ENCODE data around the gene PSMG2. TPM values are rescaled to one million over a fixed set of nuclear protein-coding genes. Genes with fewer than 3 reads are reported as not detected.

The PSMG2 gene
- total and polyA plus RNA-seq, 2 of the 13 experiments (the other 11 are each of a cell fraction or from before 2014, with no cell fraction given), result 53.4 to 94.8 TPM

DNA sequence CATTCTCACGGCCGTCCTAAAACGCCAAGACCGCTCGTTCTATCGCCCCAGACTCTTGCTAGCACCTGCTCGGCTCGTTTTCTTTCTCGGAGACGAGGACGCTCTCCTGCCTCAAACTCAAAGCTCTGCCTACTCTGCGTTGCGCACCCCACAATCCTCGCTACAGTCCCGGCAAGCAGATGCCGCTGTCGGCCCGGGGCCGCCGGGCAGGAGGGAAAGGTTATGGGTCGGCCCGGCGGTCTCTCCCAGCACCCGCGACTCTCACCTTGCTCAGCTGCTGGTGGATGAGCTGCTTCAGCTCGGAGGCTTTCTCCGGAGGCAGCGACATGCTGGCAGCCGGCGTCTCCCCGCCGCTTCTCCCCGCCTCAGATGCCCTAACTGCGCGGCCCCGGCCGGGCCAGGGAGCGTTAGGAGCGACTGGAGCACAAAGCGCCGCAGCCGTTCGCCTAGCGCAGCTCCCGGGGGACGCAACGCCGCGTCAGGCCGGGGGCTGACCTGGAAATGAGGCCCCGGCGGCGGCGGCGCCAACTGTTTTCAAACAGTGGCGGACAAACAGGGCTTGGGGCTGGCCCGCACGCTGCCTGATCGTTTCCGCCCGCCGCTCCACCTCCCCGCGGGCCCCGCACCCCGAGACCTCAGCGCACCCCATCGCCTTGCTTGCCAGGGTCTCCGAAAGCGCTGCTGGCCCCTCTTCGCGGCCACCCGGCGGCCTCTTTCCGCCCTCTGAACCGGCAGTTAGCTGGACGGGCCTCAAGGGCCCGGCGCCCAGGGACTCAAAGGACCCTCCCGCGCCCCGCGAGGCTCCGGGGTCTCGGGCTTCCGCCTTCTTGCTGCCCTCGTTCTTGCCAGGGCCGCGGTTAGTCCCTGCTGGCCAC, at the start of gene PSMG2, which contains the start of gene CEP76 (continued):
- TF ChIP-seq HDAC6 (IDR thresholded peaks at IDR 0.05; ENCODE audit: low read depth, low read length) (peak; percentile 96; the same call in 1 of the 2 replicates), SOX5 (CRISPR knock-in tag; IDR thresholded peaks at IDR 0.05; ENCODE audit: borderline replicate concordance) (no peak; the same call in 1 of the 2 replicates), ZBTB10 (CRISPR knock-in tag; IDR thresholded peaks at IDR 0.05; ENCODE audit: borderline replicate concordance) (0 out of 2 replicates have a peak, but pooled peaks have one; percentile 53), ZNF121 (CRISPR knock-in tag; IDR thresholded peaks at IDR 0.05) (peak; percentile 77), ZNF639 (CRISPR knock-in tag; conservative IDR thresholded peaks at IDR 0.05) (peak; percentile 29; the same call in 1 of the 2 replicates), PBX3 (CRISPR knock-in tag; IDR thresholded peaks at IDR 0.05; ENCODE audit: borderline replicate concordance) (0 out of 2 replicates have a peak, but pooled peaks have one; percentile 36), ZNF776 (CRISPR knock-in tag; IDR thresholded peaks at IDR 0.05) (no peak), ZNF713 (CRISPR knock-in tag; IDR thresholded peaks at IDR 0.05) (no peak)
- TF ChIP-seq, protein P1, sequence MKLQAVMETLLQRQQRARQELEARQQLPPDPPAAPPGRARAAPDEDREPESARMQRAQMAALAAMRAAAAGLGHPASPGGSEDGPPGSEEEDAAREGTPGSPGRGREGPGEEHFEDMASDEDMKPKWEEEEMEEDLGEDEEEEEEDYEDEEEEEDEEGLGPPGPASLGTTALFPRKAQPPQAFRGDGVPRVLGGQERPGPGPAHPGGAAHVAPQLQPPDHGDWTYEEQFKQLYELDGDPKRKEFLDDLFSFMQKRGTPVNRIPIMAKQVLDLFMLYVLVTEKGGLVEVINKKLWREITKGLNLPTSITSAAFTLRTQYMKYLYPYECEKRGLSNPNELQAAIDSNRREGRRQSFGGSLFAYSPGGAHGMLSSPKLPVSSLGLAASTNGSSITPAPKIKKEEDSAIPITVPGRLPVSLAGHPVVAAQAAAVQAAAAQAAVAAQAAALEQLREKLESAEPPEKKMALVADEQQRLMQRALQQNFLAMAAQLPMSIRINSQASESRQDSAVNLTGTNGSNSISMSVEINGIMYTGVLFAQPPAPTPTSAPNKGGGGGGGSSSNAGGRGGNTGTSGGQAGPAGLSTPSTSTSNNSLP (IDR thresholded peaks at IDR 0.05; ENCODE audit: low read depth, low read length), result no peak
- TF ChIP-seq, protein P2, sequence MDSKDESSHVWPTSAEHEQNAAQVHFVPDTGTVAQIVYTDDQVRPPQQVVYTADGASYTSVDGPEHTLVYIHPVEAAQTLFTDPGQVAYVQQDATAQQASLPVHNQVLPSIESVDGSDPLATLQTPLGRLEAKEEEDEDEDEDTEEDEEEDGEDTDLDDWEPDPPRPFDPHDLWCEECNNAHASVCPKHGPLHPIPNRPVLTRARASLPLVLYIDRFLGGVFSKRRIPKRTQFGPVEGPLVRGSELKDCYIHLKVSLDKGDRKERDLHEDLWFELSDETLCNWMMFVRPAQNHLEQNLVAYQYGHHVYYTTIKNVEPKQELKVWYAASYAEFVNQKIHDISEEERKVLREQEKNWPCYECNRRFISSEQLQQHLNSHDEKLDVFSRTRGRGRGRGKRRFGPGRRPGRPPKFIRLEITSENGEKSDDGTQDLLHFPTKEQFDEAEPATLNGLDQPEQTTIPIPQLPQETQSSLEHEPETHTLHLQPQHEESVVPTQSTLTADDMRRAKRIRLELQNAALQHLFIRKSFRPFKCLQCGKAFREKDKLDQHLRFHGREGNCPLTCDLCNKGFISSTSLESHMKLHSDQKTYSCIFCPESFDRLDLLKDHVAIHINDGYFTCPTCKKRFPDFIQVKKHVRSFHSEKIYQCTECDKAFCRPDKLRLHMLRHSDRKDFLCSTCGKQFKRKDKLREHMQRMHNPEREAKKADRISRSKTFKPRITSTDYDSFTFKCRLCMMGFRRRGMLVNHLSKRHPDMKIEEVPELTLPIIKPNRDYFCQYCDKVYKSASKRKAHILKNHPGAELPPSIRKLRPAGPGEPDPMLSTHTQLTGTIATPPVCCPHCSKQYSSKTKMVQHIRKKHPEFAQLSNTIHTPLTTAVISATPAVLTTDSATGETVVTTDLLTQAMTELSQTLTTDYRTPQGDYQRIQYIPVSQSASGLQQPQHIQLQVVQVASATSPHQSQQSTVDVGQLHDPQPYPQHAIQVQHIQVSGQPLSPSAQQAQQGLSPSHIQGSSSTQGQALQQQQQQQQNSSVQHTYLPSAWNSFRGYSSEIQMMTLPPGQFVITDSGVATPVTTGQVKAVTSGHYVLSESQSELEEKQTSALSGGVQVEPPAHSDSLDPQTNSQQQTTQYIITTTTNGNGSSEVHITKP (CRISPR knock-in tag; IDR thresholded peaks at IDR 0.05; ENCODE audit: low read depth), result no peak
- TF ChIP-seq, protein P3, sequence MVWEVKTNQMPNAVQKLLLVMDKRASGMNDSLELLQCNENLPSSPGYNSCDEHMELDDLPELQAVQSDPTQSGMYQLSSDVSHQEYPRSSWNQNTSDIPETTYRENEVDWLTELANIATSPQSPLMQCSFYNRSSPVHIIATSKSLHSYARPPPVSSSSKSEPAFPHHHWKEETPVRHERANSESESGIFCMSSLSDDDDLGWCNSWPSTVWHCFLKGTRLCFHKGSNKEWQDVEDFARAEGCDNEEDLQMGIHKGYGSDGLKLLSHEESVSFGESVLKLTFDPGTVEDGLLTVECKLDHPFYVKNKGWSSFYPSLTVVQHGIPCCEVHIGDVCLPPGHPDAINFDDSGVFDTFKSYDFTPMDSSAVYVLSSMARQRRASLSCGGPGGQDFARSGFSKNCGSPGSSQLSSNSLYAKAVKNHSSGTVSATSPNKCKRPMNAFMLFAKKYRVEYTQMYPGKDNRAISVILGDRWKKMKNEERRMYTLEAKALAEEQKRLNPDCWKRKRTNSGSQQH (CRISPR knock-in tag; IDR thresholded peaks at IDR 0.05; ENCODE audit: low read depth), result peak; percentile 15; the same call in 1 of the 2 replicates
- TF ChIP-seq, protein P4, sequence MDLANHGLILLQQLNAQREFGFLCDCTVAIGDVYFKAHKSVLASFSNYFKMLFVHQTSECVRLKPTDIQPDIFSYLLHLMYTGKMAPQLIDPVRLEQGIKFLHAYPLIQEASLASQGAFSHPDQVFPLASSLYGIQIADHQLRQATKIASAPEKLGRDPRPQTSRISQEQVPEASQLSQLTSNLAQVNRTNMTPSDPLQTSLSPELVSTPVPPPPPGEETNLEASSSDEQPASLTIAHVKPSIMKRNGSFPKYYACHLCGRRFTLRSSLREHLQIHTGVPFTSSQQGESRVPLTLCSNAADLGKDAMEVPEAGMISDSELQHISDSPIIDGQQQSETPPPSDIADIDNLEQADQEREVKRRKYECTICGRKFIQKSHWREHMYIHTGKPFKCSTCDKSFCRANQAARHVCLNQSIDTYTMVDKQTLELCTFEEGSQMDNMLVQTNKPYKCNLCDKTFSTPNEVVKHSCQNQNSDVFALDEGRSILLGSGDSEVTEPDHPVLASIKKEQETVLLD (CRISPR knock-in tag; IDR thresholded peaks at IDR 0.05; ENCODE audit: low read depth), result peak; percentile 34; the same call in 1 of the 2 replicates

Measured in HepG2 (cell line).